C1 segment of cervical spinal cord (tissue), 14 donors: ENCODE results near the gene GJA9.
"Not testable (repeated sequence)": the region's sequence is repeated elsewhere in the genome, so short reads cannot be mapped to it uniquely, and the experiment has no call there.

ENCODE experiments used
- DNase-seq, 14 donors: peaks; one replicate each; lab custom pipeline; 2025; lab: John Stamatoyannopoulos, UW

The GJA9 gene

DNA sequence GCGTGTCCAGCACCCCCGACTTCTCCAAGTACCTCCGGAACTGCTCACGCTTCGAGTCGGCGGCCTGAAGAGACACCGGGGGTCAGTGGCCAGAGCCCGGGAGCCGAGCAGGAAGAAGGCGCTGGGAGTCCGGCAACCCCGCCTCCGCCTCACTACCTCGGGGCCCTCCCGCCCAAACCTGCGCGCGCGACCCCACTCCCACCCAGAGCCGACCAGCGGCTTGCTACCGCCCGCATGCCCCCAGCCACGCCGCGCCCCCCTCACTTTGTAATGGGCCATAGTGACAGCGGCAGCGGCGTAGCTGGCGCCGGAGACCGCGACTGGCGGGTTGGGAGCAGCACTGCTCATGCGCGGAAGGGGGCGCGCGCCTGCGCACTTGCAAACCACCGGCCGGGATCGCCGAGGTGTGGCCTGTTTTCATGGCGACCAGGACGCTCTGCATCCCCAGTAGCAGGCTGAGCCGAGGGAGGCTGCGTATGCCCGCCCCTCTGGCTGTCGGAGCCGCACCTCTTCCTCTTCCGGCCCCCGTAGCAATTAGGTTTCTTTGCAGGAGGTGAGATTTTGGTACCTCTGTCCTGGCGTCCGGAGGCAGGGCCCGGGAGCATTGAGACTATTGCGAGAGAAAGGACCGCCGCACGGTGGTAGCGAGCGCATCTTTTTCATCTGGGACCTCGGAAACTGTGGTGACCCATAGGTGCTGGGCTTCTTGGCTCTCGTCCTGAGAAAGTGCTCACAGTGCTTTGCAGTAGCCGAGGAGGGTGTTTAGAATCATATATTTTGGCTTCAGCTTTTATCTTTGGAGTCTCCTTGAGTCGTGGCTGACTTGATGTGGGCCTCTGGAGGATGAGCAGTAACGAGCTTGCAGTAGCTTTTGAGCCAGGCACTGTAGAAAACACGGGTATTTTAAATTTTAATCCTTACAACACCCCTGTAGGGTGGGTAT lies 8.1 kb downstream of the GJA9 start, which contains the start of gene MYCBP:
Gene MYCBP, minus strand, starts transcription at position 322 of the 943 bp plus-strand sequence. Its CDS starts 43 bp downstream, at position 279.
- peak; percentile 73 to 98 (median 95) for DNase-seq

DNA sequence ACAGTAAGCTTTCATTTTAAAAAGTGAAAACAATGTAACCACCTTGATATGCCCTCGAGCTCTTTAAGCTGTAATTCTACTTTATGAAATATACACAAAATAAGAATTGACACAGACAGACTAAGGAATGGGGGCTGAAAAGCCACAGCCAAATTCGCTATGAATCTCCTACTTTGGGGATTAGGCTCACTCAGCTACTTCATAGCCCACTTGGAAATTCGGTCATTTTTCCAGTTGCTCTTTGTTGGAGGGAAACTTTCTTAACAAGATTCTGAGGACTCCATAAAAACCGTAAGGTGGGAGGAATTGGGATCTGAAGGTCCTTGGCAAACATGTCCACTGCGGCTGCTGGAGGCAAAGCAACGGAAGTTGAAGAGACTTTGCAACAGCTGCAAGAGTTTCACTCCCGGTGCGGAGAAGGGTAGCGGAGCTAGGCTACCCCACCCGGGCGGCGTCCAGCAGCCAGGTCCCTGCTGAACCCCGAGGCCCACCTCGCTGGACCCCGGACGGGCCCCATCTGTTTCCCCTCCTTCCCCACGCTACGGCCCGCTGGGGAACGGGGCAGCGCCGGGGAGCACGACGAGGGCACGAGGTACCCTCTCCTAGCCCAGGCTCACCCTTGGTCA lies 8.9 kb downstream of the GJA9 start:
- DNase-seq: peak in 2 of 14 donors; percentile 36 to 51

DNA sequence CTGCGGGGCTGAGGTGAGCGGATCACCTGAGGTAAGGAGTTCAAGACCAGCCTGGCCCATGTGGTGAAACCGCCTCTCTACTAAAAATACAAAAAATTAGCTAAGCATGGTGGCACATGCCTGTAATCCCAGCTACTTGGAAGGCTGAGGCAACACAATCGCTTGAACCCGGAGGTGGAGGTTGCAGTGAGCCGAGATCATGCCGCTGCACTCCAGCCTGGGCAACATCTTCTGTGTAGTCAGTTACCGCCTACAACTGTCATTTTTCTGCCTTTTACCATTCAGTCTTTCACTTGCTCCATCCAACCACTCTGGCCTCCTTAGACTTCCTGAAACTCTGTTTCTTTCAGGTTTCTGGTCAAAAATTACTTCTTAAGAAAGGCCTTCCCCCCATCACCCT lies 10.4 kb downstream of the GJA9 start:
- DNase-seq: no peak

DNA sequence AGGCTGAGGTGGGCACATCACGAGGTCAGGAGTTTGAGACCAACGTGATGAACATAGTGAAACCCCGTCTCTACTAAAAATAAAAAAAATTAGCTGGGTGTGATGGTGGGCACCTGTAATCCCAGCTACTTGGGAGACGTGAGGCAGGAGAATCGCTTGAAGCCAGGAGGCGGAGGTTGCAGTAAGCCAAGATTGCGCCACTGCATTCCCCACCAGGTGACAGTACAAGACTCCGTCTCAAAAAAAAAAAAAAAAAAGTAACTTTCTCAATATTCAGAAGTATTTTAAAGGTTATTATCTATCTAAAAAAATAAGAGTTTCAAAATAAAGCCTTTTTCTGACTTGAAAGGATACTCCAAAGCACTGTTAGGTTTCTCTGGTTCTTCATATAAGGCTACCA lies 14.2 kb downstream of the GJA9 start:
- no peak for DNase-seq

DNA sequence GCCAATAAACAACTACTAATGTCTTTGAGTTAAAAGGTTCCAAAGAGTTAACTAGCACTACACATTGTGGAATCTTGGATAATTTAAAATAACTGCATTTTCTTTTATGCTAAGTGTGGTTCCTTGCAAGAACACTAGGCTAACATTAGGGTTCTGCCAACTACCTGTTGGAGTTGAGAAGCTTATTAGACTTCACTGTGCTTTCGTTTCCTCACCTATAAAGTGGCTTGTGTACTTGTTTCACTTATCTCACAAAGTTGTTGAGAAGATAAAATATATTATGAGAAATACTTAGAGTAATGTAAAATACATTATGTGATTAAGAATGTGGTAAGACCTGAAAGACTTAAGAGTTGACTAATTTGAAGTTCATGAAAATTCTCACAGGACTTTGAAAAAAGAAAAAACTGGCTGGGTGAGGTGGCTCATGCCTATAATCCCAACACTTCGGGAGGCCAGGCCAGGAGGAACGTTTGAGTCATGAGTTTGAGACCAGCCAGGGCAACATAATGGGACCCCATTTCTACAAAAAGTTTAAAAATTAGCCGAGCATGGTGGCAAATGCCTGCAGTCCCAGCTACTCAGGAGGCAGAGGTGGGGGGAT lies 16.2 kb downstream of the GJA9 start:
- no peak for DNase-seq

DNA sequence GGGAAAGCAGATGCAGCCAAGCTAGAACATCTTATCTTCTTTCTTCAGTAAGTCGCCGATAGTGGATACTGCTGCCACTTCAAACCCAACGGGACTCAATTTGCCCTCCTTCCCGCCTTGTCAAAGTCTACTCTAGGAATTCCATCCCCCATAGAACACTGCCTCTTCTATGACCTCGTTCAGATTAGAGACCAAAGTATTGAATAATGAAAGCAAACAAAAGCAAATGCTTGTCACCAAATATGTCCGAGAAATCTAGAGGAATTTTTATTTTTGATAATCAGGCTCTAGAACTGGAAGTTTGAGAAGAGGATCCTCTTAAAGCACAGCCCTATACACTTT lies 21.0 kb downstream of the GJA9 start:
- no peak for DNase-seq

DNA sequence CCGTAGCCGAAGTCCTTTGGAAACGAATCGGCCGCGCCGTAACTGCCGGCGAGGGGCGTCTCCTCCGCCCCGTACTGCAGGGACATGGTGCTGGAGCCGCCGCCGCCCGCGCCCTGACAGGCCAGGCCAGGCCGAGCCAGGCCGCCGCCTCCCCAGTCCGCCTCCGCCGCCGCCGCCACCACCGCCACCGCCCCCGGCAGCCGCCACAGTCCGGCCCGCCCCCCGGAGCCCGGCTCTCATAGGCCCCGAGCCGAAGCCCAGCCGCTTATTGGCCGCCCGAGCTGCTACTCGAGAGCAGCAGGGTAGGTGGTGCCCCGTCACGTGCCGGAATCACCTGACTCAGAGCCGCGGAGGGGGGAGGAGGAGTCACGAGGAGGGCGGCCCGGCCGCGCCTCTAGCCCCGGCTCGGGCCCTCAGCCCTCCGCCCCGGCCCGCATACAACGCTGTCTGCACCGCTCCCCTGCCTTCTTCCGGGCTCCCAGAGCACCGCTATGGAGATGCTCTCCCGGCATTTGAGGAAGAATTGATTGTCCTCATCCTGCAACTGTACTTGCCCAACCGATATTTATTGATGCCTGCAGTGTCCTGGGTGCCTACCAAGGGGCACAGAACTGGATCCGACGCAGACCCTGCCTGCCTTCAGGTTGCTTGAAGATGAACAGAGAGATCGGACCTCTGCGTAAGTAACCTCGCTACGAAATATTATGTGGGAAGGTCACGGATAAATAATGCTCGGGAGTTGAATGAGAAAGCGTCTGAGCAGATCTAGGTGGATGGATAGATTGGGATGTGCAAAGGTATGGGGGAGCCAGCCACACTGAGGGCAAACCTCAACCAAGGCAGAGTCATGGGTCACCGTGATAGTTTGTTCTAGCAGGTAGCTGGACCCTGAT lies 21.6 kb downstream of the GJA9 start, which contains the start of gene RRAGC:
Gene RRAGC, minus strand, starts transcription at position 212 of the 893 bp plus-strand sequence. Its CDS starts 126 bp downstream, at position 86.
- DNase-seq: peak; percentile 93 to 99 (median 98)

DNA sequence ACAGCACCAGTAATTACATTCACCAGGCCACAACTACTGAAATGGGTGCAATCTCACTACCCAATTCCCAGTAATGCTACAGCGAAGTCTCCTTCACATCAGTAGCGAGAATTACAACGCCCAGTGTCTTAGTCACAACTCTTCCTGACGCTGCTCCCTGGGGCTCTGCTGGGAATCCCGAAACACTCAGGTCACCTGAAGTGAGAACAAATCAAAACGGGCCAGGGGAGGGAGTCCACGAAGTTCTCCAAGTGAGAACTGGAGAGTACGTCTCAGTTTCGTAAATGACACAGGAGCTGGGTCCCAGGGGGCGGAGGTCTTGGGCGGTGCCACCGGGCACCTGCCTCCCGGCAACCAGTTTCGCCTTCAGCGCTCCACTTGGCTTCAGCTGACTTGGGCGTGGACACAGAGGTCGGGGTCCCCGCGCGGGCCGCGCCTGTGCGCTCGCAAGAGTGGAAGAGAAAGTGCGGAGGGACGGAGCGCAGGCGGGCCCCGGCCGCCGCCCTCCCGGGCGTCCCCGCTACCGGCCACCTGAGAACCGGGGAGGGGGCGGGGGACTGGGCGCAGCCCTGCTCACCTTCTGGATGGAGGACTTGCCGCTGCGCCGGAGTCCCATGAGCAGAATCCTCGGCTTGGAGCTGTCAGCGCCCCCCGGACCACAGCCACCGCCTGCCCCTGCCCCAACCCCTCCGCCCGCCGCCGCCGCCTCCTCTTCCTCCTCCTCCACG lies 22.4 kb downstream of the GJA9 start:
- DNase-seq: peak in 9 of 14 donors; percentile 26 to 72 (median 42)

DNA sequence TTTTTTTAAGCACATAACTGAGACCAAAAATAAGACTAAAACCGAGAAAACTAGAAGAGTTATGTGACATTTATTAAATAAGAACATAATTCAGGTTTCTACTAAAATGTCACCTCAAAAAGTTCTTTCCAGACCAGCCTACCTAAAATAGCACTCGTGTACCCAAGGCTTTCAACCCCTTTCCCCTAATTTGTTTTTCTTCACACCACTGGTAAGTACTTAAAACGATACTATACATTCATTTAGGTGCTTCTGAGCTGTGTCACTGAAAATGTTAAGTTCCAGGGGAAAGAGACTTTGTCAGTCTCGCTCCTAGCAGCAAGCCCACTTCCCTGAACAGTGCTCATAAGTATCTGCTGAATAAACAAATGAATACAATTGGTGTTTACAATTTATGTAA lies 28.6 kb downstream of the GJA9 start:
- DNase-seq: no peak

DNA sequence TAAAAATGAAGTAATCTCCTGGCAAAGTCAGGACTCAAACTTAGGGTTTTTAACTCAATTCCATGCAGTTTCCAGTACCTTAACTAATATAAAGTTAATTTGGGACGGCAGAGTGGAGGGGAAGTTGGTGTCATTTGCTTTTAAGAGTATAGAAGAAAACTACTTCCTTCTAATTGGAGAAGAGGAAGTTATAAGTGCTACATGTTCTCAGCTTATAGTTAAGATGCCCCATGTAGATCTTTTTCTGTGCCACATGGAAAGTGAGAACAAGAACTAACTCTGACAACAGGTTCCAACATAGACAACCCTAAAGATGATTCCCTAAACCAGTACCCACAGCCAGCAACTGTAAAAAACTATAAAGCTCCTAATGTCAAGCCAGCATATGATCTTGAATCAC lies 33.3 kb downstream of the GJA9 start:
- no peak for DNase-seq

DNA sequence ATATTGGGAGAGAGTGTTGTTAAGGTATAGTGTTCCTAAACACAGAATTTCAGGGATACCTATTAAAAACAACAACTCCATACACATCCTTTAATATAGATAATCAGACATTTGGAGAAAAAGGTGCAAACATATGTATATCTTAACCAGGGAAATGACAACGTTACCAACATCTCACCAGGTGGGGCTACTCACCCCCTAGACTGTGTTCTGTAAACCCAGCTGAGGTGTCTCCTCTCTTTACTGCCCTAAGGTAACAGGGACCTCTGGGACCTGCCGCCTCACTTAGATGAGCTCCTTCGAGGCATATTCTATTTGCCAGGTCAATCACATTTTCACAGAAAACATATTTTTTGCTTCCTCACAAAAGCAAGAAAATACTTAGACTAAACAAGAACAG lies 35.2 kb downstream of the GJA9 start:
- DNase-seq: no peak

DNA sequence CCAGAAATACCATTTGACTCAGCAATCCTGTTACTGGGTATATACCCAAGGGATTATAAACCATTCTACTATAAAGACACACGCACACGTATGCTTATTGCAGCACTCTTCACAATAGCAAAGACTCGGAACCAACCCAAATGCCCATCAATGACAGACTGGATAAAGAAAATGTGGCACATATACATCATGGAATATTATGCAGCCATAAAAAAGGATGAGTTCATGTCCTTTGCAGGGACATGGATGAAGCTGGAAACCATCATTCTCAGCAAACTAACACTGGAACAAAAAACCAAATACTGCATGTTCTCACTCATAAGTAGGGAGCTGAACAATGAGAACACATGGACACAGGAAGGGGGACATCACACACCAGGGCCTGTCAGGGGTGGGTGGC lies 36.3 kb downstream of the GJA9 start:
- DNase-seq: not testable (repeated sequence)

DNA sequence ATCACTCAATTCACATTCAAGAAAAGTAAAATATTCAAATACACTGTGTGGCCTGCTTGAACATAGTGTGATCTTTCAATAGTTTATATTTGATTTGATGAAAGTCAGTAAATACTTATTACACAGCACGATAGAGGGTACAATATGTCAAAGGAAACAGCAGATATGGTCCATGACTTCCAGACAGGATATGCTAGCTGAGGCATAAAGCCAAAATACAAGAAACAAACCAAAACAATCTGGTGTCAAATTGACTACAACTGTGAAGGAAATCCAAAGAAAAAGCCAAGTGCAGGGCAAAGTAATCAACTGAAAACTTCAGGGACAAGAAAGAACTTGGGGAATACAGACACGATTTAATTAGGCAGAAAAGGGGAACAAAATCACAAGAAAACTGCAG lies 41.1 kb downstream of the GJA9 start:
- DNase-seq: no peak

DNA sequence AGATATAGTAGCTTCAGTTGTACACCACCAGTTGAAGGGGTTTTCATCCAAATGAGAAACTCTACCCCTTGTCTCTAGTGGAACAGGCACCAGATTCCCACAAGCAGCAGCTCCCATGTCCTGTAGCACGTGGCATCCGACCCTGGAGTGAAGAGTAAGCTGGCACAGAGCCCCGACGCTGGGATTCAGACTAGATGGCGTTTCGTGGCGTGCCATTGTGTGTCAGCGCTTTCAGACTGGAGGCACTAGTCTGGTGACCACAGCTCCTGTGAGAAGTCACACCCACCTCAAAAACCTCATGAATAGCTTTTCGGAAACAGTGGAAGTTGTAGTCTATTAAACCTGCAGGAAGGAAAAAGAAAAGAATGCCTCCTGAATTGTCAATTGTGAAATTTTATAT lies 42.0 kb downstream of the GJA9 start:
- DNase-seq: no peak

DNA sequence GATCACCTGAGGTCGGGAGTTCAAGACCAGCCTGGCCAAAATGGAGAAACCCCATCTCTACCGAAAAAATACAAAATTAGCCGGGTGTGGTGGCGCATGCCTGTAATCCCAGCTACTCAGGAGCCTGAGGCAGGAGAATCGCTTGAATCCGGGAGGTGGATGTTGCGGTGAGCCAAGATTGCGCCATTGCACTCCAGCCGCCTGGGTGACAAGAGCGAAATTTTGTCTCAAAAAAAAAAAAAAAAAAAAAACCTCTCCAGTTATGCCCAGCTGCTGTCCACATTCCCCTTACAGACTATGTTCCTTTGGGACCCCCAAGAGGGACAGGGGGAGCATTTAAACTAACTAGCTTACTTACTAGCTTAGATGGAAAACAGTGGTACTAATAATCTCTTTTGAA lies 45.1 kb downstream of the GJA9 start:
- not testable (repeated sequence) for DNase-seq

DNA sequence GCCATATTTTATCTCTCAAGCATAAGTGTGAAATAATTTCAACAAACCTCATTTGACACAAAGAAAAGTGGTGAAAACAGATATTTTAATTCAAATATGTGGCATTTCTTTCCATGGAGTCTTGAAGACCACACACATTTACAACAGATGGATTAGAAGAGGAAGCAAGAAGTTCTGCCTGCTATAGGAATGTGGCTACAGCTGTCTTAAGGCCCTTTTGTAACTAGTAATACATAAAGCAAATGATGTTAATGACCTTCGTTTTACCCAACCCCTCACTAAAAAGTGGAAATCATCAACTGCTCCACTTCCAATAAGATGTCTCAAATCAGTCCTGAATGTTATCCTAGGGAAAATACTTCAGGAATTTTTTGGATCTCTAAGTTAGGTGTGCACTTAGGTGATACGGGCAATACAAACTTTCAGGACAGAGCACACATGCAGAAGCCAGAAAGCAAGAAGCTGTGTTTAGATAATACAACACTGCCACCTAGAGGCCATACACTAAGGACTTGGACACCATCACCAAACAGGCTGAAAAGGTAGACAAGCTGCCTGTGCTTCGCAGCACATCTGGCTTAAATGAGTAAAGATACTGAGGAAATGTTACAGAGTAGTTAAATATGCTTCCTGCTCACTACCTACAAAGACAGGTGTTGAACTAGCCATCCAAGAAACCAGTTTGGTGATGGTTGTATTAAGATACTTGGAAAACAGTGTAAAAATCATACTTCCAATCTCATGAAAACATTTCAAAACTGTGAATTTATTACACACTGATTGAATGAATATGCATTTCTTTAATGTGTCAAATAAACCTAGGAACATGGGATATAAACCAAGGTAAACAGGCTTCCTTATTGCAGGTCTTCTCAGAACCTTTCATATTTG lies 46.2 kb downstream of the GJA9 start:
- DNase-seq: peak in 2 of 14 donors; percentile 16 to 30

DNA sequence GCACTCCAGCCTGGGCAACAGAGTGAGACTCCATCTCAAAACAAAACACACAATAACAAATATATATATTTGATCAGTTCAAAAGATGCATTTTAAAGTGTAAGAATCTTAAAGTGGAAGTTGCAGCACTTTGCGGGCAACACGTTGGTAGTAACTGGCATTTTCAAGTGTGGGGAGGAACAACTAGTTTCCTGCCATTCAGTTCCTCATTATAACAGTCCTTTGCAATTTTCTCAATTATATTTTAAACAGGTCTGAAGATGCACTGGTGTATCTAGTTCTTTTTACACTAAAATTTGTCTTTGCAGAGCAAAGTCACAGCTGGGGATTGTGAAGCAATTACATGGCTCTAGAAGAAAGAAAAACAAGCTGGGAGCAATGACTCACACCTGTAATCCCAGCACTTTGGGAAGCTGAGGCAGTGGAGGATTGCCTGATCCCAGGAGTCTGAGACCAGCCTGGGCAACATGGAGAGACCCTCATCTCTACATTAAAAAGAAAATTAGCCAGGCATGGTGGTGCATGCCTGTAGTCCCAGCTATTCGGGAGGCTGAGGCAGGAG lies 47.1 kb downstream of the GJA9 start:
- no peak for DNase-seq

DNA sequence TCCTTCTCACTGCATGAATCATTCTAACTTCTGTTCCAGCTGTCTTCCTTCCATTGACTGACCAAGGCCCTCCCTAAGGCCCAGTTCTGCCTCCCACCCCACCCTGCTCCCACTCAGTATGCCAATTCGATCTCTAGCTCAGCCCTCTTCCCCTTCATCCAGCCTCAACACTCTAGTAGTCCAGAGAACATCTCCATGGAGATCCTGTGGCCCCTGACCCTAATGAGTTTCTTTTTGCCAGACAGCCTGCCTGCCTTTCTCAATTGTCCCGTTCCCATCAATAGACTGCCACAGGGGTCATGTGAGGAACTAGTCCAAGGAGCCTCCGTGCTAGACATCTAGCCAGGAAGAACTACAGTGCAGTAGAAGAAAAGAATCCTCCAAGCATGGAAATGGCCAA lies 48.2 kb downstream of the GJA9 start:
- peak in 9 of 14 donors; percentile 6 to 65 (median 24) for DNase-seq

DNA sequence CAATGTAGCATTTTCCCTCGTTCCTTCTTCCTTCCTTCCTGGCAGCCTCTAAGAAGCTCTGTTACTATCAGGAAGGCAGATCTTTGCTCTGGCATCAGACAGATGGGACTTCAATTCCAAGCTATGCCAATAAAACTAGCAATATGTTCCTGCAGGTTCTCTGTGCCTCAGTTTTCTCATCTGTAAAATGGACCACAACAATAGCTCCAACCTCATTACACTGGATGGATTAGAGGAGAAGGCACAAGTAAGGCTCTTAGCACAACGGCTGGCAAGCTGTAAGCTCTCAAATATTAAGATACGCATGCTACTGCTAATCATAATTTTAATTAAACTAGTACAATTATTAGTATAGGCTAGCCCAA lies 49.0 kb downstream of the GJA9 start:
- DNase-seq: no peak
